Activated CD4-positive, alpha-beta T cell treated with anti-CD3 and anti-CD28 coated beads, Interleukin-2, amount 50 U/mL, for 16 hours (primary cell): ENCODE results near the gene POC1B.
A peak's percentile ranks its signal among the peaks of the same experiment; 100 is the strongest.

Source experiments
- DNase-seq: peaks from one replicate; pipeline ENCODE4 v3.0.0-alpha.2; 2020

POC1B gene

GRCh38 chr12:89538897-89539296 lies 13.1 kb upstream of the POC1B start:
- DNase-seq, result no peak

GRCh38 chr12:89537389-89537788 lies 11.5 kb upstream of the POC1B start:
- DNase-seq, result no peak

GRCh38 chr12:89529738-89530137 lies 3.9 kb upstream of the POC1B start:
- DNase-seq, result peak; percentile 59

GRCh38 chr12:89528434-89528833 lies 2.6 kb upstream of the POC1B start:
- no peak for DNase-seq

DNA sequence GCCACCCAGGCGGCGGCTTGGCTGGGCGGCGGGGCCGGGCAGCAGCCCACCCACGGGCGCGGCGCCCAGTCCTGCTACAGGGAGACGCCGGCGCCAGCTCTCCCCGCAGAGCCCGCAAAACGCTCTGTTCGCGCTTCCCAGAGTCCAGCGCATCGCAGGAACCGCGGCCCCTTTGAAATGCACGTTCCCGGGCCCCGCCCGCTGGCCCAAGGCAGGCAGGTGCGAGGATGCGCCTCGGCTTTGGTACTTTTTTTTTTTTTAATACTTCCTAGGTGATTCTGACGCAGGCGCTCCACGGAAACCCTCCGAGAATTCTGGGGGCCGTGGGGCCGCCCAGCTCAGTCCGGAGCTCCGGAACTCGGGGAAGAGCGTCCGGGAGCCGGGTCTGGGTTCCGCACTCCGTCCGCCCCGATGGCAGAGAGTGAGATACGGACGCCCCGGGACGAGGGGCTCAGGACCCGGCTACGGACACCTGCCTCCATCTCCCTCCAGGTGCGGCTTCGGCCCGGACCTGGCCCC lies 483 bp downstream of the POC1B start:
- DNase-seq, result peak; percentile 34

DNA sequence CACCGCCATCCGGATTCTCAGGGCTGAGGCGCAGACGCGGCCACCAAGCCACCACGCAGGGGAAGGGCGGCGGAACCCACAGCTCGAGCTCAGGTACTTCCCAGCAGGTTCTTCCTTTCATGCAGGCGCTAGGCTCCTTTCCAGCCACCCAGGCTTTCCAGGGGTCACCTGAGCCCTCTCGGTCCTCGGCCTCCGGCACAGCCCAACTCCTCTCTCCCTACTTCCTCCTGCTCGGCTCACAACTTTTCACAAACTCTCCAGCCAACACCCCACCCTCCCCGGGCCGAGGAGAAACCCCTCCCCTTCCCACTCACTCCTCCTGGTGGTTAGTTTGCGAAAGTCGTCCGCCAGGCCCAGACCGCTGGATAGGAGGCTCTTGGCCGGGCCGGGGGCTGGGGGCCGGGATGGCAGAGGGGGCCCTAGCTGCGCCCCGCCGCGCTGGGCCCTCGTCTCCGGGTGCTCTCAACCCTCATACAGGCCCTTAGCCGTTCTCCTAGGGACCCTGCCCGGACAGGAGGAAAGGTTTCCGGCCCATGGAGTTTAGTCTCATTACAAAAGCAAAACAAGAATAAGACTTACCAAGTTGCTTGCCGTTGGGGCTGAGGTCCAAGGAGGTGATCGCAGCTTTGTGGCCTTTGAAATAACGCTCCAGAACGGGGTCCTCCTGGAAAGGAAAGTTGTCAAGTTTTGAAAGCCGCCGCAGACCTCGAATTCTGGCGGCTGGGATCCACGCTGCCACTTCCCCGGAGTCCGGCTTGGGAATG lies 1.1 kb downstream of the POC1B start, which contains the start of gene GALNT4:
GALNT4 (minus strand) TSS at position 256 of the 764 bp plus-strand sequence; CDS start at position 9, 247 bp downstream.
- DNase-seq, result peak; percentile 87

DNA sequence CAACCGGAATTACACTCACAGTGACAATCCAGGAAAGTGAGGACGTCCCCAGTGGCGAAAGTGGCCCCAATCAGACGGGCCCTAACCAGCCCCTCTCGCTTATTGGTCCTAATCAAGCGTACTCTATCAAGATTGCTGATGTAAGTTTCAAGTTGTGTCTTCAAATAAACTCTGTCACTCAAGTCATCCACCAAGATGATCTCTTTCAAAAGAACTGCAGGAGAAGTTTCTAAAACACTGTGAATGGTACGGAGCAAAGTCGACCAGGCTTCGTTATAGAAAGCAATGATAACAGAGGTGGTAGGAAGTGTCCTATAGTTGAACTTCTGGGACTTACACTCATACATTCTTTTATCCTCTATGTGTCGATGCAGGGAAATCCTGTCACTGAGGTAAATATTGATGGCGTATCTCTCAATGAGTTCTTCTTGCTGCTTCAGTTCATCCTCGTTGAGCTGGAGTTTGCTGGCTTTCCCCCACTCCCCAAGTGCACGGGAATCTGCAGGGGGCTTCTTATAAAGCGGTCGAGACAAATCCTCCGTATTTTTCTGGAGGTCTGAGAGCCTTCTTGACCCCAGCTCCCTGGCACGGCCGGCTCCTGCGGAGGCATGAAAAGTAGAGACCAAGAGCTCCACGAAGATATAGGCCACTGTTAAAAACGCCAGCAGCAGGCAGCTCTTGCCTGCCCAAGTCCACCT lies 1.9 kb downstream of the POC1B start:
- DNase-seq, result no peak

- no peak for DNase-seq
These were observed 2.5 kb downstream of the POC1B start for GRCh38 chr12:89523393-89523792.

GRCh38 chr12:89521364-89522223 lies 4.3 kb downstream of the POC1B start:
- DNase-seq, result no peak

GRCh38 chr12:89517720-89518119 lies 8.1 kb downstream of the POC1B start:
- DNase-seq, result no peak

GRCh38 chr12:89516633-89517032 lies 9.2 kb downstream of the POC1B start:
- DNase-seq, result no peak

DNA sequence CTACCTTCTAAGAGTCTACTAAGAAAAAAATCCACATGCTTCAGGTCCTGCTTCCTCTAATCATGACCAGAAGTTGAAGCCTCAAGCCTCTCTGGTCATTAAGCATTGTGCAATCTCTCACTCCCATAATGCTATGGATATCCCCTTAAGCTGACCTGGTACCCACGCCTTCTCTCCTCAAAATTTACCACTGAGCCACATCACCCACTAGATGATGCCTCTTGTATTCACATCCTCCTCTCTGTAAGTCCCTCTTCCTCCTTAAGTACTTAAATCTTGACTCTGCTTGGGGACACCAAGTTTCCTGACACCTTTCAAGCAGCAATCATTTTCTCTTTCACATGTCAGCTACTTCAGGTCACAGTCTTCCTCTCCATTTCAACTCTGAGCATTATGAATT lies 11.1 kb downstream of the POC1B start:
- peak; percentile 39 for DNase-seq

GRCh38 chr12:89513544-89513943 lies 12.3 kb downstream of the POC1B start:
- DNase-seq, result no peak

- no peak for DNase-seq
These were observed 18.6 kb downstream of the POC1B start for GRCh38 chr12:89507015-89507824.

- DNase-seq, result no peak
These were observed 19.8 kb downstream of the POC1B start for GRCh38 chr12:89506050-89506449.

- DNase-seq, result no peak
These were observed 21.1 kb downstream of the POC1B start for GRCh38 chr12:89504560-89505346.

- DNase-seq, result no peak
These were observed 24.1 kb downstream of the POC1B start for GRCh38 chr12:89501793-89502192.

DNA sequence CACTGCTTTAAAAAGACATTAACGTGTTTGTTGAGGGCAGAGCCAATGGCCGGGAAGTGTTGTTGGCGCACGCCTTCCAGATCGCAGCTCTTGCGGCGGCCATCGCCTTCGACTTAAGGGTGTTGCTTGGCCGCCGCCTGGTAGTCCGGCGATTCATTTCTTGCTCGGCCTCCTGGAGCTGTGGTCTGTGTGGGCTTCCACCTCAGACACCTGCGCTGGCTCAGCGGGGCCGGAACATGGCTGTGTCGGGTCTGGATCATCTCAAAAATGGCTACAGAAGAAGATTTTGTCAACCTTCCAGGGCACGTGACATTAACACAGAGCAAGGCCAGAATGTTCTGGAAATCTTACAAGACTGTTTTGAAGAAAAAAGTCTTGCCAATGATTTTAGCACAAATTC lies 26.0 kb downstream of the POC1B start:
- DNase-seq, result no peak

DNA sequence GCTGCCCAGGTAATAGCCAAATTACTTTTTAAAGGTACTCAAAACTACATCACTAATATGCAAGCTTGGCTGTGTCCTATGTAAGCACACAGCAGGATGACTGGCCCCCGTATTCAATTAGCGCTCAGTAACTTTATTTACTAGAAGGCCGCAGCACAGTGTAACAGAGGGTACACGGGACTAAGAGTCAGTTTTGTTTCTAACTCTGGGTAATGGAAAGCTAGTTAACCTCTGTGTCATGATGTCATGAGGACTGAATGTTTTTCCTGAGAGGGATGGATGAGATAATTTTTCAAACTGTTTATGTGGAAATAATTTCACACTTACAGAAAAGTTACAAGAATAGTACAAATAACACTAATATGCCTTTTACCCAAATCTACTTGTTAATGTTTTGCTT lies 28.4 kb downstream of the POC1B start:
- DNase-seq, result no peak

DNA sequence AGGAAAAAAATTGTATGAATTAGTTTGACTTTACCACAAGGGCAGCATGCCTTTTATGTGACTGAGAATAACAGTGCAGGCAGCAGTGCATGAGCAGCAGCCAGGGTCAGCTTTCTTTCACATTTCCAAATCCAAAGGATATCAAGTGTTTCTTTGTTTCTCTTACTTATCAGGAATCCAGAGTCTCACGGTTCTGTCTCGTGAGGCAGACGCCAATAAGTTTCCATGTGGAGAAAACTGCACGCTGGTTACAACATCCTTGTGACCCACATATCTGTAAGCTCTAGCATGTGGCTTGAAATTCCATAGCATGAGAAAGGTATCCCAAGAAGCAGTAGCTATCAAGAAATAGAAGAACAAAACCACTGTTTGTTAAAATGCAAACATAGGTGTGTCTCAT lies 28.8 kb downstream of the POC1B start:
- no peak for DNase-seq
